Skeletal muscle satellite cell (primary cell): ENCODE results near the gene CIBAR2.

ENCODE experiments used
- H3K27me3 ChIP-seq: 2 replicates; pipeline ENCODE4 v1.7.0; 2013; ENCODE audit warnings: low read length; ENCODE audit not compliant: control insufficient read depth, insufficient read depth
- H3K36me3 ChIP-seq: 2 replicates; pipeline ENCODE4 v1.7.0; 2013; ENCODE audit warnings: mild to moderate bottlenecking, control low read depth, low read length; ENCODE audit not compliant: insufficient read depth
- H3K4me1 ChIP-seq: 2 replicates; pipeline ENCODE4 v1.7.0; 2013; ENCODE audit warnings: low read length; ENCODE audit not compliant: control insufficient read depth, insufficient read depth
- H3K4me2 ChIP-seq: 2 replicates; pipeline ENCODE4 v1.7.0; 2013; ENCODE audit warnings: mild to moderate bottlenecking, low read length
- H3K4me3 ChIP-seq: 2 replicates; pipeline ENCODE4 v1.7.0; 2013; ENCODE audit warnings: low read length
- H3K9ac ChIP-seq: 2 replicates; pipeline ENCODE4 v1.7.0; 2013; ENCODE audit warnings: mild to moderate bottlenecking, low read depth, low read length, moderate library complexity
- H3K9me3 ChIP-seq: replicated peaks from 2 replicates; pipeline ENCODE4 v1.7.0; 2013; ENCODE audit warnings: mild to moderate bottlenecking, control low read depth, low read length

Gene CIBAR2

DNA sequence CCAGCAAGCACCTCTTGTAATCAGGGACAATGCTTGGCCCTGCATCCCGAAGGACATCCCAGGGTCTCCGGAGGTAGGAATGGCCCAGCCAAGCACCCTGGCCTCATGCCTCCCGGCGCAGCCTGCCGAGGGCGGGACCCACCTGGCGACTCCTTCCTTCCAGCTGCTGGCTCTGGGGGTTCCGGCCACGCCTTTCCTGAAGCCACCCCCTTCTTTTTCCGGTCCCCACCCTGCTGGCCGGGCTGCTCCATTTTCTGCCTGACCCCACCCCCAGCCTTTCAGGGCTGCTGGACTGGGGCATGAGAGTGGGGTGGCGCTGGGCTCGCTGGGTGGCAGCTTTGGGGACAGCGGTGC lies 22.5 kb upstream of the CIBAR2 start:
- Histone ChIP-seq H3K36me3 (no peaks in the 10 kb centered on the region), H3K4me2 (no peak overlapping the region), H3K4me3 (no peak overlapping the region), H3K9ac (no peak overlapping the region), H3K27me3 (no peaks in the 10 kb centered on the region), H3K4me1 (peaks cover 44% of the 10 kb centered on the region), H3K9me3 (no peaks in the 10 kb centered on the region)

DNA sequence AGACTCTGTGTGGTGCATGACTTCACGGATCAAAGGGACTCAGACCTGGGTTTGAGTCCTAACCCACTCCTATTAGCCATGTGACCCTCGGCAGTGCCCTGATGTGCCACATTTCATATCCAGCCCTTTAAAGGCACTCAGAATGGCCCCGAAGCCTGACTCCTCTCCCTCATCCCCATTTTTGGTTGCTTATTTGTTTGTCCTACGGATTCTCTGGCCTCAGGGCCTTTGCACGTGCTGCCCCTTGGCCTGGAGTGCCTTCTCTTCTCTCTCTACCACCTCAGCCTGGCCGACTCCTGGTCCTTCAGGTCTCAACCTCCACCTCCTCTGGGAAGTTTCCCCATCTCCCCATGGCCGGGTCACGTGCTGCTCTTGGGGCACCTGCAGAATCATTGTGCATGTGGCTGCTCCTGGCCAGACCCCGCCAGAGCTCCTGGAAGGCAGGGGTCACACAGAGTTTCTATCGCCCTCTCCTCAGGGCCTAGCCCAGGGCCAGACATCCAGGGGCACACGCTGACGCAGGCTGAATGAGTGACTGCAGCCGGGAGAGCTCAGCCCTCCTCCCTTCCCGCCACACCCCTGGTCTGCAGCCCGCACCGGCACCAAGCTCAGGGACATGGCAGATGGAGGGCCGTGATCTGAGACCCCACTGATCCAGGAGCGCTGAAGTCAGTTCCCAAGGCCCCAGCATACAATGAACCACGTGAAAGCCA lies 22.0 kb upstream of the CIBAR2 start:
- Histone ChIP-seq H3K4me1 (peaks cover 47% of the 10 kb centered on the region), H3K36me3 (no peaks in the 10 kb centered on the region), H3K27me3 (no peaks in the 10 kb centered on the region), H3K9ac (no peak overlapping the region), H3K4me3 (no peak overlapping the region), H3K4me2 (no peak overlapping the region), H3K9me3 (no peaks in the 10 kb centered on the region)

DNA sequence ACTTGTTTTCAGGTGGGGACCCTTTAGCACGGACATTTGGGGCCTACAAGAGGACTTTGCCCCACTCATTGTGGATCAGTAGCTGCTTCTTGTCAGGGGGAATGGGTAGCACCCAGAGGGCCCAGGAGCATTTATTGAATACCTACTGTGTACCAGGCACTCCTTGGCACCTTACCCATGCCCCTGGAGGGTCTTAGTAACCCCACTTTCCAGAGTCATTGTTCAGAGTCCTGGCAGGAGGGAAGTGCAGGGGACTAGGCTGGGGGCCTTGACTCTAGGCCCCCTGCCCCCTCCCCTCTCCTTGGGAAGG lies 21.0 kb upstream of the CIBAR2 start:
- peaks cover 47% of the 10 kb centered on the region for H3K4me1 ChIP-seq
- no peaks in the 10 kb centered on the region for H3K36me3 ChIP-seq
- H3K4me3 ChIP-seq = no peak overlapping the region
- H3K4me2 ChIP-seq = no peak overlapping the region
- no peaks in the 10 kb centered on the region for H3K27me3 ChIP-seq
- no peaks in the 10 kb centered on the region for H3K9me3 ChIP-seq
- no peak overlapping the region for H3K9ac ChIP-seq

DNA sequence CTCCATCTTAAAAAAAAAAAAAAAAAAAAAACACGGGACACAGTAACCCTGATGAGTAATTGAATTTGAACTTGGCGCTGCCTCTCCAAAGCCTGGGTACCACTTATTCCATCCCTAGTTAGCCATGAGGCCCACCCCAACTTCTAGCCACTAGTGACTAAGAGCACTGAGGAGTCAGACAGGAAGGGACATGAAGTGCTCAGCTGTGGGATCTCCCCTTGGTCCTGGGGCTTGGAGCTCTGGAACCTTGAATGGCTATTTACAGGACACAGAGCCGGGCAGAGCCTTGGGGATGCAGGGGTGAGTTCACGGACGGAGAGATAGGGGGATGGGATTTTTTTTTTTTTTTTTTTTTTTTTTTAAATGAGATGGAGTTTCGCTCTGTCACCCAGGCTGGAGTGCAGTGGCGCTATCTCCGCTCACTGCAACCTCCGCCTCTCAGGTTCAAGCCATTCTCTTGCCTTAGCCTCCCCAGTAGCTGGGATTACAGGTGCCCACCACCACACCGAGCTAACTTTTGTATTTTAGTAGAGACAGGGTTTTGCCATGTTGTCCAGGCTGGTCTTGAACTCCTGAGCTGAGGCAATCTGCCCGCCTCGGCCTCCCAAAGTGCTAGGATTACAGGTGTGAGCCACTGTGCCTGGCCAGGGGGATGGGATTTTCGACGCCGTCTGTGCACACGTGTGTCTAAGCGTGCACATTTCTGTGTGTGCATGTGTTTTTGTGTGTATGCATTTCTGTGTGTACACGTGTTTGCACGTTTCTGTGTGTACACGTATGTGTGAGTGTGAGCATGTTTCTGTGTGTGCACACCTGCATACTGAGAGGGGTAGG lies 20.4 kb upstream of the CIBAR2 start:
- peaks cover 42% of the 10 kb centered on the region for H3K4me1 ChIP-seq

DNA sequence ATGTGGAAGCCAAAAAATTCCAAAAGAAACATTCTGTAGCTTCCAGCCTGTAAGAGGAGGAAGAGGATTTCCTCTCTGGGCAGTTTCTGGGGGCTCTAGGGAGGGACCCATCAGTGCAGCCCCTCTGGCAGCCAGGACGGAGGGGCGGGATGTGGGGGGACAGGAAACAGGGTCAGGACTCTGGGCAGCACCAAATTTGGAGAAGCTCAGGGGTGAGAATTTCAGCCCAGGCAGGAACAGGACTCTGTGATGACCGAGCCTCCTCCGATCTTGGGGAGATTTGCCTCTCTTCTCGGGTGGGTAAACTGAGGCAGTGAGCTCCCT lies 18.4 kb upstream of the CIBAR2 start:
- Histone ChIP-seq H3K9me3 (no peaks in the 10 kb centered on the region), H3K27me3 (no peaks in the 10 kb centered on the region), H3K36me3 (no peaks in the 10 kb centered on the region), H3K4me3 (no peak overlapping the region), H3K9ac (peak overlapping the region; percentile 66), H3K4me2 (peak overlapping the region; percentile 33), H3K4me1 (peaks cover 40% of the 10 kb centered on the region)

More for the DNA sequence above, 20.4 kb upstream of the CIBAR2 start:
- Histone ChIP-seq H3K4me3 (no peak overlapping the region), H3K9ac (no peak overlapping the region), H3K36me3 (no peaks in the 10 kb centered on the region), H3K9me3 (no peaks in the 10 kb centered on the region), H3K27me3 (no peaks in the 10 kb centered on the region), H3K4me2 (no peak overlapping the region)

DNA sequence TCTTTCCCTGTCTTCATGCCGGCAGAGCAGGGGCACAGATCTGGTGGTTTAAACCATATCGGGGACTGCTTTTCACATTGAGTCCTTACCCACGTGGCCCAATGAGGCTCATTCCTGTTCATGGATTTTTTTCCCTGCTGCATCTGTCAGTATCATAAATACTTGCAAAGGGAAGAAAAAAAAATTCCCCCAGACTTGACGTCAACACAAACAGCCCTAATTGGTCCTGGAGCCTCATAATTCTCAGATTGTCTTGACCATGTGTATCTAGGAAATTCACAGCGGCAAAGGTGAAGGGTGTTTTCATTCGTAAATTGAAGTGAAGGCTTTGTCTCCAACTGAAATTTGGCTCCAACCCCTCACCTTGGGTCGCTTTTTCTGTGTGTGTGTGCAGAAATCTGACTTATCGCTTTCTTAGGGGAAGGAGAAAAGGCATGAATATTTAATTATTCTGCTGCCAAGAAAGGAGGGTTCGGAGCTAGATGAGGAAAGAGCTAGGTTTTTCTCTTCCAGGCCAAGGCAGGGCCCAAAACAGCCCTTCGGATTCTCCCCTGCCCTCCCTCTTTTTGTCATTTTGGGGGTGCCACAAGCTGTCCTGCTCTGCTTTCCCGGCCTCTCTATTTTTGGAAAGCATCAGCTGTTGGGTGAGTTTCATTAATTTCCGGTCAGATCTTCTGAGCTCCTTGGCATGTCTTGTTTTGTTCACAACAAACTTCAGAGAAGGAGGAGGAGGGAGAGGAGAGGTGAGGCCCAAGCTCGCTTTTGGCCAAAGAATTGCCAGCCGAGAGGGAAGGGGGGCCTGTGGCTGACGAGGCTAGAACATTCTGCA lies 17.8 kb upstream of the CIBAR2 start:
- no peaks in the 10 kb centered on the region for H3K9me3 ChIP-seq
- no peaks in the 10 kb centered on the region for H3K36me3 ChIP-seq
- no peak overlapping the region for H3K4me3 ChIP-seq
- H3K27me3 ChIP-seq = no peaks in the 10 kb centered on the region
- peak overlapping the region; percentile 33 for H3K4me2 ChIP-seq
- H3K9ac ChIP-seq = peak overlapping the region; percentile 66
- H3K4me1 ChIP-seq = peaks cover 38% of the 10 kb centered on the region

DNA sequence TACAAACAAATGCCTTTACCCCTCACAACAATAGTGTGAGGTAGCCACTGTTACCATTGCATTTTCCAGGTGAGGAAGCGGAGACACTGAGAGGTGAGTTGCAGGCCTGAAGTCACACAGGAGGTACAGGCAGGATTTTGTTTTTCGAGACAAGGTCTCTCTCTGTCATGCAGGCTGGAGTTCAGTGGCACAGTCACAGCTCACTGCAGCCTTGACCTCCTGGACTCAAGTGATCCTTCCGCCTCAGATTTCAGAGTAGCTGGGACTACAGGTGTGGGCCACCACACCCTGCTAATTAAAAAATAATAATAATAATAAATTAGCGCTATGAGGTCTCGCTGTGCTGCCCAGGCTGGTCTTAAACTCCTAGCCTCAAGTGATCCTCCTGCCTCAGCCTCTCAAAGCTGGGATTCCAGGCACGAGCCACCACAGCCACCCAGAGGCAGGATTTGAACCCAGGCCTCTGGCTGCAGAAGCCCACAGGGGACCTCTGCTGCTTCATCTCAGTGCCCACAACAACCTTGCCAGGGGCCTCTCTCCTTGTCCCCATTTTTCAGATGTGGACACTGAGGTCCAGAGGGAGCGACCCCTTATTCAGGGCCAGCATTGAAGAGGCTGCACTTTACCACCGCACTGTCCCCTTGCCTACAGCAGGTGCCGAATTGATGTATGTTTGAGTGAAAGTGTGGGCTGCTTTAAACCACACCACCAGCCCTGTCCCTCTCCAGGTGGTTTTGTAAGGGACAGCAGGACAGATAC lies 16.0 kb upstream of the CIBAR2 start:
- peaks cover 51% of the 10 kb centered on the region for H3K4me1 ChIP-seq
- H3K4me3 ChIP-seq = no peak overlapping the region
- H3K9ac ChIP-seq = no peak overlapping the region
- H3K9me3 ChIP-seq = peaks cover 4% of the 10 kb centered on the region
- no peak overlapping the region for H3K4me2 ChIP-seq
- H3K36me3 ChIP-seq = no peaks in the 10 kb centered on the region
- H3K27me3 ChIP-seq = no peaks in the 10 kb centered on the region

DNA sequence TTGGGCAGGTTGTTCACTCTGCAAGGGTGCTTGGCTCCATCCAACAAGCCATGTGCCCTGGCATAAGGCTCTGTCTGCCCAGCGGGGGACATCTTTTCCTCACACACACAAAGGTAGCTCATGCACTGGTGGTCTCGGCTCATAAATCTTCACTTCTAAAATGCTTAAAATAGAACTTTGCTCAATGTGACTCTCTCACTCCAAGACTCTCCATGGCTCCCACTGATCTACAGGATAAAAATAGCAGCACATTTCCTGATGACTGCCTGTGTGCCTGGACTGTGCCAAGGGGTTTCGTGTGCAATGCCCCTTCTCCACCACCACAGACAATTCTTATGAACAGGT lies 15.1 kb upstream of the CIBAR2 start:
- H3K4me2 ChIP-seq = peak overlapping the region; percentile 74
- H3K4me1 ChIP-seq = peaks cover 53% of the 10 kb centered on the region
- no peaks in the 10 kb centered on the region for H3K27me3 ChIP-seq
- no peak overlapping the region for H3K4me3 ChIP-seq
- no peak overlapping the region for H3K9ac ChIP-seq
- peaks cover 4% of the 10 kb centered on the region for H3K9me3 ChIP-seq
- H3K36me3 ChIP-seq = no peaks in the 10 kb centered on the region

DNA sequence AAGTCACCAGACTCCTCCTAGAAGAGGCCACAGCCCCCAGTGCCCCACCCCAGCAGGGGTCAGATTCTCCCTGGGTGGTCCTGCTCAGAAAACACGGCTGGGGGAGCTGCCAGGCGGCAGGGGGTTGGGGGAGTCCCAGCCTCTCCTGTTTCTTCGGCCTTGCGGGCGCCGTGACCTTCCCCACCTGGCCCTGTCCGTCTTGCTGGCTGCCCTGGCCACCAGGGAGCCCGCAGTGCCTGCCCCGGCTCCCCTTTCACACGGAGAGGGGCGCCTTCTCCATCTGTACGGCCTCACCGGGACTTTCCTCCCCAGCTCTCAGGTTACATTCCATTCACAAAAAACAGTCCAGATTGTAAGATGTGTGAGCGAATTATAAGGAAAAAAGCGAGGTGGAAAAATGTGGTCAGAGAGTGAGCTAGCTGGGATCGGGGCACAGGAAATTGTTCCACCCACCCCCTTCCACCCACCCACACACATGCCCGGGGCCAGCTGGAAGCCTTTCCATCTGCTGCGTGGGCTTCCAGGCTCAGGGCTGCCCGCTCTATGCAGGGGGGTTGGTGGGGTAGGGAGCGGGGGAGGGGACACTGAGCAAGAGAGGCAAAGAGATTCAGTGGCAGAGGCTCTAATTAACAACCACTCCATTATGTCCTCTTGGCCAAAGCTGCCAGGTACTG lies 14.6 kb upstream of the CIBAR2 start:
- Histone ChIP-seq H3K36me3 (no peaks in the 10 kb centered on the region), H3K9me3 (peaks cover 4% of the 10 kb centered on the region), H3K9ac (peak overlapping the region; percentile 71), H3K4me3 (peak overlapping the region; percentile 31), H3K27me3 (no peaks in the 10 kb centered on the region), H3K4me2 (peak overlapping the region; percentile 74), H3K4me1 (peaks cover 53% of the 10 kb centered on the region)

DNA sequence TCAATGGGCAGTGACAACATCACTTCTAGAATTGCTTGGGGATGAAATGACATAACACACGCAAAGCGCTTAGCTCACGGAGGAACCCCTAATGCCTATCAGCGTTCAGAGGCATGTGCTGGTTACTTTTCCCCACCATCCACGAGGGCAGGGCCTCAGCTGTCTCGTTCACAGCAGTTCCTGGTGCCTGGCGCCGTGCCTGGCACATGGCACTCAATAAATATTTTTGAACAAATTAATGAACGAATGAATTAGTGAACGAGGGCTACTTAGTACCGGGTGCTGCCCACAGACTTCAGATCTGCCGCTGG lies 14.1 kb upstream of the CIBAR2 start:
- Histone ChIP-seq H3K4me1 (peaks cover 53% of the 10 kb centered on the region), H3K36me3 (no peaks in the 10 kb centered on the region), H3K9ac (peak overlapping the region; percentile 71), H3K4me2 (peak overlapping the region; percentile 74), H3K27me3 (no peaks in the 10 kb centered on the region), H3K4me3 (peak overlapping the region; percentile 31), H3K9me3 (peaks cover 4% of the 10 kb centered on the region)
